GM12892 (cell line): ENCODE data around the gene ZC3H10.
A peak's percentile ranks its signal among the peaks of the same experiment; 100 is the strongest.

Source experiments
- DNase-seq: peaks from one replicate; pipeline ENCODE4 v3.0.0; 2011; ENCODE audit not compliant: insufficient read length
- FAIRE-seq: peaks from 2 replicates; lab custom pipeline; 2011; peaks lifted over from hg19 to GRCh38; lab: Jason Lieb, UNC
- POLR2A ChIP-seq: IDR thresholded peaks from 2 replicates; pipeline ENCODE4 v1.6.1; 2011; ENCODE audit warnings: low read depth, low read length, control low read depth
- POLR2AphosphoS5 ChIP-seq: IDR thresholded peaks from 2 replicates; pipeline ENCODE4 v1.6.1; 2011; ENCODE audit warnings: low read depth, low read length, control low read depth
- TAF1 ChIP-seq: IDR thresholded peaks from 2 replicates; pipeline ENCODE4 v1.6.1; 2011; ENCODE audit warnings: low read depth, mild to moderate bottlenecking, control low read depth, low read length, borderline replicate concordance

ZC3H10 gene

GRCh38 chr12:56130876-56131275 is 12.8 kb downstream of the ZC3H10 start:
- DNase-seq = no peak
- TF ChIP-seq TAF1 (no peak), POLR2A (no peak), POLR2AphosphoS5 (no peak)
- no peak for FAIRE-seq

- no peak for TF ChIP-seq TAF1
- TF ChIP-seq POLR2A = no peak
- TF ChIP-seq POLR2AphosphoS5 = no peak
- no peak for DNase-seq
- FAIRE-seq = no peak
These were observed 16.8 kb downstream of the ZC3H10 start for GRCh38 chr12:56134897-56135296.

DNA sequence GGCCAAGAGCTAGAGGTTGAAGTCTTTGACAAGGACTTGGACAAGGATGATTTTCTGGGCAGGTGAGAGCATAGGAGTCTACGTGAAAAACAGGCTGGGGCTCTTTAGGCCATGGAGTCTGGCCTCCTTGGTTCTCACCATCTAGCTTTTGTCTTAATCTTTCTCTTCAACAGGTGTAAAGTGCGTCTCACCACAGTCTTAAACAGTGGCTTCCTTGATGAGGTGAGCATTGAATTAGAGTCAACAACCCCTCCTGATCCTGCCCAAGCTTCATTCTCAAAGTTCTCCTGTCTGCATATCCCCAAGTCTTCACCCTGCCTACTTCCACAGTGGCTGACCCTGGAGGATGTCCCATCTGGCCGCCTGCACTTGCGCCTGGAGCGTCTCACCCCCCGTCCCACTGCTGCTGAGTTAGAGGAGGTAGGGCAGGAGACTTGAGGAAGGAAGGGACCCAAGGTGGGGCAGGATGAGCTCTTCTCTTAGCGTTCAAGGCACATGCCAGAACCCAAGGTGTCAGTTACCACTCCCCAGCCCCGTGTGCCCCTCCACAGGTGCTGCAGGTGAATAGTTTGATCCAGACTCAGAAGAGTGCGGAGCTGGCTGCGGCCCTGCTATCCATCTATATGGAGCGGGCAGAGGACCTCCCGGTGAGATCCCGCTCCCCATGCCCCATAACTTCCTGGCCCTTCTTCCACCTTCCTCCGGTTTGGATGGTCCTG is 19.9 kb downstream of the ZC3H10 start:
- DNase-seq (no peak), FAIRE-seq (no peak)
- TF ChIP-seq TAF1 = no peak
- no peak for TF ChIP-seq POLR2AphosphoS5
- TF ChIP-seq POLR2A = no peak

GRCh38 chr12:56141946-56142784 is 24.1 kb downstream of the ZC3H10 start:
- no peak for FAIRE-seq
- no peak for DNase-seq
- TF ChIP-seq POLR2A = no peak
- no peak for TF ChIP-seq TAF1
- no peak for TF ChIP-seq POLR2AphosphoS5

GRCh38 chr12:56143217-56143616 is 25.2 kb downstream of the ZC3H10 start:
- FAIRE-seq = no peak
- no peak for DNase-seq
- no peak for TF ChIP-seq TAF1
- no peak for TF ChIP-seq POLR2A
- TF ChIP-seq POLR2AphosphoS5 = no peak

GRCh38 chr12:56143870-56144269 is 25.8 kb downstream of the ZC3H10 start:
- FAIRE-seq (no peak), DNase-seq (no peak)
- TF ChIP-seq POLR2AphosphoS5 = no peak
- TF ChIP-seq POLR2A = no peak
- TF ChIP-seq TAF1 = no peak

DNA sequence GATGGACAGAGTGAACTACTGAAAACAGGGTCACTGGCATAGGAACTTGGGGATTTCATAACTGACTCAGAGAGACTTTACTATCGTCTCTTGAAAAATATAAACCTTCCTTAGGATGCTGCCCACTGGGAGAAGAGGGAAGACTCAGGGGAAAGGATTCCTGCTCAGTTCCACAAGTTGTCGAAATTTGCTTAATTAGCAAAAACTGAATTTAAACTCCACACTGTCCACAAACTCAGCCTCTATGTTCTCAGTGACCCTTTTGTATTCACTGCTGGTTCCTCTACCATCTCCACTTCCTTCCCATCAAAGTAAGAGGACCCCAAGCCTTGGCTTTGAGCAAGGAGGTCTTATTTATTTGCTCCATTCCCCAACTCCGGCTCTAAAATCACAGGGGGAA is 27.2 kb downstream of the ZC3H10 start:
- no peak for DNase-seq
- TF ChIP-seq POLR2AphosphoS5 = no peak
- TF ChIP-seq TAF1 = no peak
- no peak for TF ChIP-seq POLR2A
- FAIRE-seq = no peak

DNA sequence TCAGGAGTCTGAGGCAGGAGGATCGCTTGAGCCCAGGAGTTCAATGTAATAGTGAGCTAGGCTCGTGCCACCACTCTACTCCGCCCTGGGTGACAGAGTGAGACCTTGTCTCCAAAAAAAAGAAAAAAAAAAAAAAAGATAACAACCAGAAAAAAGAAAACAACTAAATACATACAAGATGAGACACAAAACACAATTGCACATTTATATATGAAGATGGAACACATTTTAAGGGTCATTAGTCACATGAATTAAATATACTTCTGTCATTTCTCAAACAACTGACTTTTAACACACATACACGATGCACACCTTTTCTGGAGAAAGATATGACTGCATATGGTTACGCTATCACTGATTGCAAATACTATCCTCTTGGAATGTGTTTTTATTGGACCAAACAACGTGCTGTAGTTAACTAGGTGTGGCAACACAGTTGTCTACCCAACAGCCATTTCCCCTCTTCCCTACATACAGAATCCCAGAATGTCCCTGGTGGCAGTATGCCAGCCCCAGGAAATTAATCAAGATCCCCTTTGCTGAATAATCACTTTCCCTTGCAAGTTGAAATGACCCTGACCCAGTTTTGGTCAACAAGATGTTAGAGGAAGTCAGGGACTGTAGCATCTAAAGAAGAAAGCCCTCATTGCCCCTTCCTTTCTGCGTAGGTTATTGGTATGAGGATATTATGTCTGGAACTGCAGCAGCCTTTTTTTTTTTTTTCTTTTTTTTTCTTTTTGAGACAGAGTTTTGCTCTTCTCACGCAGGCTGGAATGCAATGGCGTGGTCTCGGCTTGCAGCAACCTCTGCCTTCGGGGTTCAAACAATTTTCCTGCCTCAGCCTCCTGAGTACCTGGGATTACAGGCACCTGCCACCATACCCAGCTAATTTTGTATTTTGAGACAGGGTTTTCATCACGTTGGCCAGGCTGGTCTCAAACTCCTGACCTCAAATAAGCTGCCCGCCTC is 28.7 kb downstream of the ZC3H10 start:
- FAIRE-seq = no peak

DNA sequence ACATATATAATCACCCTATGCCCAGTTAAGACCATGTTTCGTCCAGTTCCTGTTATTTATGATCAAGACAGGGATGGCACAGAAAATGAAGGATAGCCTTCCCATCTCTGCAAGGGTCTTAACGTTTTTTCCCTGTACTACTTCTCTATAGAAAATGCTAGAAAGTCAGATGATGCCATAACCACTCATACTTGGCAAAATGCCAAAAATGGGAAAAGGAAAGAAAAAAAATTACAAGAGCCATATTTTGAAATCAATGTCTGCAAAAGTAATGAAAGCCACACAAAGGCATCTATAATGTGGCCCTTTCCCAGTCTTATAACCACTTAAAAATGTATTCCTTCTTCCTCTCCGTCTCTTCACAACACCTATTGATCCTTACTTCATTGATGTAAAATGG is 32.5 kb downstream of the ZC3H10 start:
- FAIRE-seq (no peak), DNase-seq (no peak)
- TF ChIP-seq TAF1 (no peak), POLR2AphosphoS5 (no peak), POLR2A (no peak)

More for the DNA sequence above, 28.7 kb downstream of the ZC3H10 start:
- TF ChIP-seq TAF1 (no peak), POLR2AphosphoS5 (no peak), POLR2A (no peak)
- no peak for DNase-seq

DNA sequence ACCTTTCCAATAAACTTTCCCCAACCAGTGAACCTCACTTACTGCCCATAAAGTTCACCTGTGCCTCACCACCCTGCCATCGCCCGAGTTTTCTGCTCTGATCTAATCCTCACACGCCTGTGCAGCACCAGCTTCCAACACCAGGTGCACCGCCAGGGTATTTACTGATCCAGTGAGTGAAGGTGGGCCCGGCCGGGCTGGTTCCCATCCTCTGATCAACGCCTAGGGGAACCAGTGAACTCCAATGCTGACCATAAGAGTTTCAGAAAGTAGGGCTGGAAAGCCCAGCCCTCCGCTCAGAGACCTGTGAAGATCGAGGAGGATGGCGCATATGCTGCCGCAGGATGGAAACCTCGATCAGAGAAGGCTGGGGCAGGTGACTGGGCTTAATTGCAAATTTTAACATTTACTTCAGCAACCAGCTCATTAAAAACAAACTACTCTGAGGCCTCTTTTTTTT is 33.6 kb downstream of the ZC3H10 start:
- FAIRE-seq = no peak
- DNase-seq = peak; percentile 61
- TF ChIP-seq POLR2A = no peak
- no peak; the same call in 1 of the 2 replicates for TF ChIP-seq TAF1
- no peak for TF ChIP-seq POLR2AphosphoS5

DNA sequence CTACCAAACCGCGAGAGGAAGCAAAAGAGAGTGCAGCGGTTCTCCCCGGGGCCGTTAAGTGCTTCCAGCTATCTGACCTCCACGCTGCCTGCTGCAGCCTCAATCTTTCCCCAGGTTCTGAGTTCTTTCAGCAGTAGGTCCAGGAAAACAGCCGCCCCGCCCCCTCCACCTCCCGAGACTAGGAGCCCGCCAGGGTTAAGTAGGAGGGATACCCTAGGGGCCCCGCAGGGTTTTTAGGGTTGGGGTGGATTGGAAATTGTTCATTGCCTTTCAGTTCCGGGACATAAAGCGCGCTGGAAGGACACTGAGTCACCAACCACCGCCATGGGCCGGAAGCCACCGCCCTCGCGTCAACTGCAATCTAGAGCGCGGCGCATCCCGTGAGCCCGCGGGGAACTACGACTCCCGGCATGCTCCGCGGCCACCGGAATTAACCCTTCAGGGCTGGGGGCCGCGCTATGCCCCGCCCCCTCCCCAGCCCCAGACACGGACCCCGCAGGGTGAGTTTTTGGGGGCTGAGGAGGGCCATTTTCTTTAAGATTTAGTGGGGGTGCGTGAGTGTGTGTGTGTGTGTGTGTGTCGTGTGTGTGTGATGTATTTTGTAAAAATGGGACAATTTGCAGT is 34.2 kb downstream of the ZC3H10 start, which contains the start of gene MYL6B:
Gene MYL6B (plus strand): TSS at position 456 of the 624 bp plus-strand sequence. CDS start 1,332 bp downstream, outside the sequence.
- TF ChIP-seq POLR2AphosphoS5 (no peak), POLR2A (peak; percentile 72), TAF1 (peak; percentile 37; the same call in 1 of the 2 replicates)
- FAIRE-seq = peak; percentile 87
- DNase-seq = peak; percentile 93
